HepG2 (cell line): Measurements from ENCODE around the gene GPHN. TPM values are rescaled to one million over a fixed set of nuclear protein-coding genes. Genes with fewer than 3 reads are reported as not detected.

Experiments
- ATAC-seq: fragments of 200-7000 bp; cut with Tn5 transposase; 3 replicates; pipeline ENCODE4 v1.9.1; 2020; ENCODE audit warnings: mild to moderate bottlenecking, moderate library complexity
- BruUV-seq: library from RNA; stranded (reverse); fragments of 400-500 nt; replicated peaks from 2 replicates; lab custom pipeline; 2021; lab: Mats Ljungman, UMichigan
- CTCF ChIA-PET: fragments of 300-600 bp; formaldehyde crosslinking; extraction: SDS; loops from one replicate; lab custom pipeline; 2021; ENCODE audit warnings: low total read pairs, inconsistent platforms, low intra/inter-chr PET ratio; lab: Yijun Ruan, JAX
- POLR2A ChIA-PET: fragments of 350-600 bp; sonication (Branson Sonifier 250); formaldehyde crosslinking; loops from one replicate; lab custom pipeline; 2020; ENCODE audit warnings: antibody characterized with exemption, inconsistent platforms; lab: Yijun Ruan, JAX
- DNase-seq: peaks from one replicate; pipeline ENCODE4 v3.0.0-alpha.2; 2015; ENCODE audit warnings: low spot score
- FAIRE-seq: peaks from 3 replicates; lab custom pipeline; 2011; peaks lifted over from hg19 to GRCh38; lab: Jason Lieb, UNC
- H2AFZ ChIP-seq: one replicate; pipeline ENCODE4 v1.6.1; 2011; ENCODE audit warnings: low read length, inconsistent platforms
- H3K27ac ChIP-seq: fragments of 300-600 bp; 3 replicates; pipeline ENCODE4 v1.8.0; 2011; ENCODE audit warnings: mixed run types, mild to moderate bottlenecking, mixed read lengths, low read length, inconsistent platforms; ENCODE audit not compliant: insufficient read depth; ENCODE audit errors: extremely low read length
- H3K27me3 ChIP-seq, 2 experiments: fragments of 200-600 bp in 1 of 2; 2 replicates in 1 of 2; 3 replicates in 1 of 2; pipeline versions ENCODE4 v1.6.0 to v1.8.0; 2011; ENCODE audit warnings: low read length in 2 of 2, mild to moderate bottlenecking in 2 of 2, moderate library complexity in 2 of 2, inconsistent platforms in 1 of 2; ENCODE audit not compliant: insufficient read depth in 2 of 2, control insufficient read depth in 1 of 2
- H3K36me3 ChIP-seq, 2 experiments: fragments of 200-600 bp in 1 of 2; replicated peaks in 1 of 2; 2 replicates in 1 of 2; 3 replicates in 1 of 2; pipeline versions ENCODE4 v1.5.1 to v1.8.0; 2011; ENCODE audit warnings: low read length in 2 of 2, inconsistent platforms in 1 of 2; ENCODE audit not compliant: insufficient read depth in 2 of 2, control insufficient read depth in 1 of 2
- H3K4me1 ChIP-seq: 2 replicates; pipeline ENCODE4 v1.5.1; 2012; ENCODE audit warnings: low read length, inconsistent platforms; ENCODE audit not compliant: insufficient read depth
- H3K4me2 ChIP-seq: 2 replicates; pipeline ENCODE4 v1.6.0; 2011; ENCODE audit warnings: low read depth, low read length, inconsistent platforms
- H3K4me3 ChIP-seq, 3 experiments: fragments of 200-600 bp in 1 of 3; sonication (generic), shearing (Covaris generic) in 1 of 3; replicated peaks in 1 of 3; 2 replicates each; pipeline ENCODE4 v1.5.1; 2011 to 2016; ENCODE audit warnings: low read length in 3 of 3, inconsistent platforms in 2 of 3, low read depth in 2 of 3, mild to moderate bottlenecking in 2 of 3, control low read depth in 1 of 3, mixed read lengths in 1 of 3; ENCODE audit not compliant: insufficient read depth in 1 of 3
- H3K79me2 ChIP-seq: one replicate; pipeline ENCODE4 v1.6.1; 2011; ENCODE audit warnings: low read length, inconsistent platforms; ENCODE audit not compliant: insufficient read depth
- H3K9ac ChIP-seq: 2 replicates; pipeline ENCODE4 v1.6.0; 2011; ENCODE audit warnings: mild to moderate bottlenecking, low read depth, low read length, inconsistent platforms; ENCODE audit not compliant: insufficient read depth
- H3K9me3 ChIP-seq: 2 replicates; pipeline ENCODE4 v1.5.1; 2012; ENCODE audit warnings: mild to moderate bottlenecking, low read length
- H4K20me1 ChIP-seq: 2 replicates; pipeline ENCODE4 v1.6.0; 2011; ENCODE audit warnings: inconsistent platforms, mild to moderate bottlenecking, low read length, moderate library complexity; ENCODE audit not compliant: insufficient read depth
- NBN ChIP-seq: fragments of 450-650 bp; conservative IDR thresholded peaks from 2 replicates; pipeline ENCODE4 v1.6.1; 2017
- SOX13 ChIP-seq, 3 experiments: fragments of 450-650 bp in 1 of 3; sonication (generic) in 1 of 3; formaldehyde crosslinking in 1 of 3; IDR thresholded peaks in 2 of 3; conservative IDR thresholded peaks in 1 of 3; 2 replicates each; pipeline versions ENCODE4 v1.5.0 to v1.6.1; 2016 to 2020; ENCODE audit warnings: antibody characterized with exemption in 1 of 3, mild to moderate bottlenecking in 1 of 3, missing compliant biosample characterization in 1 of 3, missing genetic modification reagents in 1 of 3, moderate library complexity in 1 of 3
- TEAD3 ChIP-seq: optimal IDR thresholded peaks from 2 replicates; pipeline ENCODE3; 2016; ENCODE audit warnings: borderline replicate concordance
- WGBS: methylation state at CpG from one replicate; pipeline ENCODE4 v1.1.6; 2017; ENCODE audit warnings: low lambda C conversion rate; 5-methylcytosine and 5-hydroxymethylcytosine counted together
- in situ Hi-C: cut with HindIII; loops from 2 replicates; pipeline ENCODE4 v1.10.0; 2017; ENCODE audit warnings: low pct_unique_long_range_greater_than_20kb; ENCODE audit not compliant: extremely low pct_ligation_motif_present
- intact Hi-C: fragments of 100-400 bp; cut with micrococcal nuclease; formaldehyde crosslinking; loops from one replicate; pipeline ENCODE4 v1.10.0; 2022; ENCODE audit not compliant: unreplicated experiment
- polyA plus RNA-seq, 8 experiments: library from polyadenylated mRNA; depleted of rRNA in 3 of 8; stranded (reverse) in 7 of 8; unstranded in 1 of 8; fragments of >200 nt; fragmentation: Illumina TruSeq in 4 of 8; extraction: Trizol in 4 of 8; gene quantifications; 2 replicates each; pipeline versions ENCODE4 v1.2.1 to v1.2.3, GENCODE V29; 2011 to 2016; ENCODE audit warnings: low read depth in 4 of 8, missing spikeins in 1 of 8, mixed read lengths in 1 of 8; ENCODE audit not compliant: insufficient read depth in 1 of 8
- total RNA-seq, 5 experiments: library from RNA; depleted of rRNA; stranded (reverse); fragments of >200 nt; fragmentation: Illumina TruSeq; extraction: Trizol; gene quantifications; 2 replicates each; pipeline ENCODE4 v1.2.3, GENCODE V29; 2016; ENCODE audit warnings: low read depth in 1 of 5
- TF ChIP-seq, protein P1 (sequence below): sonication (generic); formaldehyde crosslinking; conservative IDR thresholded peaks from 2 replicates; pipeline ENCODE4 v1.8.1; 2023; ENCODE audit warnings: missing genetic modification reagents

The GPHN gene
- total and polyA plus RNA-seq, 2 of the 13 experiments (the other 11 are each of a cell fraction or from before 2014, with no cell fraction given) = 12.7 to 19.2 TPM

DNA sequence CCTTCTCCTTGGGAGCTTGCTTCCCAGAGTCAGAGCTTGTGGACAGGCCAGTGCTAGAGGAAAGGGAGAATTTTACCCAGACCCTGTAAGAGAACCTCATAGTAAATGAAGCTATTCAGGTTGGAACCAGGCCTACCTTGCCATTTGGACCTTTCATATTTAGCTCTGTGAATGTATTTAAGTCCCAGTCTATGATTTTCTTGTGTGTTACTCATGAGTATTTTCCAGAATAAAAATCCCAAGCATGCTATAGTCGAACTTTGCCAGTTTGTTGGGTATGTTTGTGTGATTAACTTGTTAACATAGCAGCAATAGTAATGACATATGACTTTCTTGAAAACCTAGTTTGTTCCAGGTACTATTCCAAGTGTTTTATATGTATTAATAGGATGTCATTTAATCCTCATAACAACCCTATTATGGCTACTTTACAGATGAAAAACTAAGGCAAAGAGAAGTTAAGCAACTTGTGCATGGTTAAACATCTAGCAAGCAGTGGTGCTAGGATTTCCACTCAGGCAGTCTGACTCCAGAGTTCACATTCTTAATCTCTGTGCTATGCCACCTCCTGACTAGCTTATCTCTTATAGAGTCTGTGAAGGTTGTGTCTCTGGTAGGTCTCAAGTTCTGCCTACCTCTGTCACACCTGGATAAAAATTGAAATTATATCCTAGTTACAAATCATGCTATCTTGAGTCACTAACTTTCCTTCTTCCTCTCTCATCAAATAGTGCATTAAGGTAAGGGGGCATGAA, 633.4 kb downstream of the GPHN start (continued):
- TF ChIP-seq, protein P1, sequence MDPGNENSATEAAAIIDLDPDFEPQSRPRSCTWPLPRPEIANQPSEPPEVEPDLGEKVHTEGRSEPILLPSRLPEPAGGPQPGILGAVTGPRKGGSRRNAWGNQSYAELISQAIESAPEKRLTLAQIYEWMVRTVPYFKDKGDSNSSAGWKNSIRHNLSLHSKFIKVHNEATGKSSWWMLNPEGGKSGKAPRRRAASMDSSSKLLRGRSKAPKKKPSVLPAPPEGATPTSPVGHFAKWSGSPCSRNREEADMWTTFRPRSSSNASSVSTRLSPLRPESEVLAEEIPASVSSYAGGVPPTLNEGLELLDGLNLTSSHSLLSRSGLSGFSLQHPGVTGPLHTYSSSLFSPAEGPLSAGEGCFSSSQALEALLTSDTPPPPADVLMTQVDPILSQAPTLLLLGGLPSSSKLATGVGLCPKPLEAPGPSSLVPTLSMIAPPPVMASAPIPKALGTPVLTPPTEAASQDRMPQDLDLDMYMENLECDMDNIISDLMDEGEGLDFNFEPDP (CRISPR knock-in tag) = no peak
- TF ChIP-seq NBN = no peak

DNA sequence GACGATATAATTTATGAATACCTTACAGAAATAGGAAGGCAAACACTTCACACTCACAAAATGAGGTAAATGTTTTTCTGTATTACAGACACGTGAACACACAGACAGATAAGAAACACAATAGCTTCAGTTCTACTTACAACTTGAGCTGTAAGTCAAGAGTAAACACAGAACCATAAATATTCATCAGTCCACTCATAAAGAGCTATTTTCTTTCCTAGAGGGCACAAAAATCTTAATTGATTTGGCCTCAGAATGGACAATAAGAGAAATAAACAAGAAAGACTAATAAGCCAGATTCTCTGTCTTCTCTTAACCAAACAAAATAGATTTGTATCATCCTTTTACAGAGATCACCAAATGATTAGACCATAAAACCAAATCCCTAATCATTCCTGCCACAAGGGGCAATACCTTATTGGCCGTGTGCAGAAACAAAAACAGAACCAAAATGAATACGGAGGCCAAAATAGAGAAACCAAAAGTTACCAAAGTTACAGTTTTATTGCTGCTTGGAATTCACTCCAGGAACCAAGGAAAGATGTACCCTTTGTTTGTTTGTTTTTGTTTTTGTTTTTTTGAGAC, 643.2 kb downstream of the GPHN start:
- POLR2A ChIA-PET = no interaction called here
- no peaks in the 10 kb centered on the region for H4K20me1 ChIP-seq
- FAIRE-seq (no peak), DNase-seq (no peak)
- intact Hi-C loops = no loop called here
- CTCF ChIA-PET = no interaction called here
- H3K9ac ChIP-seq = no peak overlapping the region
- no peak overlapping the region for H3K4me3 ChIP-seq
- H3K4me1 ChIP-seq = peaks cover 6% of the 10 kb centered on the region; the same call in 1 of the 2 replicates
- no peak overlapping the region for H2AFZ ChIP-seq
- H3K36me3 ChIP-seq = no peaks in the 10 kb centered on the region
- in situ Hi-C loops = no loop called here
- no peak overlapping the region for H3K27ac ChIP-seq
- no TSS peak for BruUV-seq
- WGBS = 99% methylated on average over 4 of the region's 4 CpGs
- no peak overlapping the region for H3K4me2 ChIP-seq
- peak; percentile 78 for TF ChIP-seq TEAD3 (CRISPR knock-in tag)
- TF ChIP-seq SOX13 (IDR thresholded peaks at IDR 0.05) = no peak
- no peak for TF ChIP-seq SOX13 (CRISPR knock-in tag; conservative IDR thresholded peaks at IDR 0.05 in 1 of 2, IDR thresholded peaks at IDR 0.05 in 1 of 2)
- TF ChIP-seq, all 625 proteins: peak for 1
- Histone ChIP-seq H3K79me2 (no peaks in the 10 kb centered on the region), H3K27me3 (no peaks in the 10 kb centered on the region), H3K9me3 (no peaks in the 10 kb centered on the region)
- ATAC-seq = no peak
